ENCODE results near the gene KANSL3.
"Not testable (repeated sequence)": the region's sequence is repeated elsewhere in the genome, so short reads cannot be mapped to it uniquely, and the experiment has no call there.

Gene KANSL3

GRCh38 chr2:96557421-96557820 is 80.7 kb downstream of the KANSL3 start:
- DNase-seq (ENCODE audit: low spot score), result not testable (repeated sequence)

- peak; percentile 93 for DNase-seq (ENCODE audit: low spot score)
Measured at GRCh38 chr2:96556441-96557330, 81.4 kb downstream of the KANSL3 start.

GRCh38 chr2:96555146-96555610 is 82.9 kb downstream of the KANSL3 start:
- DNase-seq (ENCODE audit: low spot score), result no peak

- peak; percentile 41 for DNase-seq (ENCODE audit: low spot score)
Measured at GRCh38 chr2:96554293-96555145, 83.6 kb downstream of the KANSL3 start.

- DNase-seq (ENCODE audit: low spot score), result not testable (repeated sequence)
Measured at GRCh38 chr2:96553957-96554292, 84.2 kb downstream of the KANSL3 start.

GRCh38 chr2:96553176-96553956 is 84.7 kb downstream of the KANSL3 start:
- no peak for DNase-seq (ENCODE audit: low spot score)

GRCh38 chr2:96552315-96553175 is 85.6 kb downstream of the KANSL3 start:
- DNase-seq (ENCODE audit: low spot score), result no peak

GRCh38 chr2:96551605-96552314 is 86.4 kb downstream of the KANSL3 start:
- no peak for DNase-seq (ENCODE audit: low spot score)

- no peak for DNase-seq (ENCODE audit: low spot score)
Measured at GRCh38 chr2:96550787-96551604, 87.1 kb downstream of the KANSL3 start.

- DNase-seq (ENCODE audit: low spot score), result no peak
Measured at GRCh38 chr2:96549967-96550786, 87.9 kb downstream of the KANSL3 start.

- DNase-seq (ENCODE audit: low spot score), result no peak
Measured at GRCh38 chr2:96549466-96549785, 88.7 kb downstream of the KANSL3 start.

GRCh38 chr2:96548558-96549465 is 89.3 kb downstream of the KANSL3 start:
- DNase-seq (ENCODE audit: low spot score), result no peak

GRCh38 chr2:96547731-96548171 is 90.4 kb downstream of the KANSL3 start:
- no peak for DNase-seq (ENCODE audit: low spot score)

GRCh38 chr2:96547203-96547641 is 90.9 kb downstream of the KANSL3 start:
- DNase-seq (ENCODE audit: low spot score), result no peak

- no peak for DNase-seq (ENCODE audit: low spot score)
Measured at GRCh38 chr2:96546797-96547196, 91.3 kb downstream of the KANSL3 start.

GRCh38 chr2:96546321-96546720 is 91.8 kb downstream of the KANSL3 start:
- DNase-seq (ENCODE audit: low spot score), result no peak

Data from LoVo (cell line).